ENCODE data around the gene ROR2. TPM values are rescaled to one million over a fixed set of nuclear protein-coding genes. Genes with fewer than 3 reads are reported as not detected.

Gene ROR2
- total RNA-seq, 4 donors from 2014 or later = 4.2 to 23.2 (median 11.2) TPM

DNA sequence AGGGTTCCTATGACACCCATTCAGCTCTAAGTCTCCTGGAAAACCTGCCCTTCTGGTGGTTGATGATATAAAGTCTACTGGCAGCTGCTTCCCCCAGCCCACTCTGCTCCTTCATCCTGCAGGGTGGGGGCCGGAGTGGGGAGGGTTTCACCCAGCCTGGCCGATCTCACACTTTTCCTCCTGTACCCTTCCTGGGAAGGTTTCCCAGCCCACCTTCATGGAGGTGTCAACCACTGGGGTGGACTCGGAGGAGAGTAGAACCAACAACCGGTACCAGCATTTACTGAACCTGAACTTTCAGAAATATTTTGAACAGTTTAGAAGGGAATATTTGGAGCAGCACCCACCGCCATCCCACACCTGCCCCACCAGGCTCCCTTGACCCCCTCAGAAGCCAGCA is 30.4 kb downstream of the ROR2 start:
- TF ChIP-seq POLR2A (IDR thresholded peaks at IDR 0.05) (no peak), POLR2AphosphoS5 (IDR thresholded peaks at IDR 0.05) (no peak), EP300 (IDR thresholded peaks at IDR 0.05; ENCODE audit: low read depth) (no peak)
- TF ChIP-seq, protein P1, sequence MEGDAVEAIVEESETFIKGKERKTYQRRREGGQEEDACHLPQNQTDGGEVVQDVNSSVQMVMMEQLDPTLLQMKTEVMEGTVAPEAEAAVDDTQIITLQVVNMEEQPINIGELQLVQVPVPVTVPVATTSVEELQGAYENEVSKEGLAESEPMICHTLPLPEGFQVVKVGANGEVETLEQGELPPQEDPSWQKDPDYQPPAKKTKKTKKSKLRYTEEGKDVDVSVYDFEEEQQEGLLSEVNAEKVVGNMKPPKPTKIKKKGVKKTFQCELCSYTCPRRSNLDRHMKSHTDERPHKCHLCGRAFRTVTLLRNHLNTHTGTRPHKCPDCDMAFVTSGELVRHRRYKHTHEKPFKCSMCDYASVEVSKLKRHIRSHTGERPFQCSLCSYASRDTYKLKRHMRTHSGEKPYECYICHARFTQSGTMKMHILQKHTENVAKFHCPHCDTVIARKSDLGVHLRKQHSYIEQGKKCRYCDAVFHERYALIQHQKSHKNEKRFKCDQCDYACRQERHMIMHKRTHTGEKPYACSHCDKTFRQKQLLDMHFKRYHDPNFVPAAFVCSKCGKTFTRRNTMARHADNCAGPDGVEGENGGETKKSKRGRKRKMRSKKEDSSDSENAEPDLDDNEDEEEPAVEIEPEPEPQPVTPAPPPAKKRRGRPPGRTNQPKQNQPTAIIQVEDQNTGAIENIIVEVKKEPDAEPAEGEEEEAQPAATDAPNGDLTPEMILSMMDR (IDR thresholded peaks at IDR 0.05) = no peak
- H3K27me3 ChIP-seq = no peaks in the 10 kb centered on the region
- H3K27ac ChIP-seq = no peak overlapping the region
- WGBS, 2 donors (ENCODE audit: low coverage in 1 of 2) = 97 to 100% methylated on average over 1 to 5 of the region's 5 CpGs
- H3K36me3 ChIP-seq = no peaks in the 10 kb centered on the region
- H3K4me3 ChIP-seq = no peak overlapping the region
- intact Hi-C loops (cut with DNase I; ENCODE audit: low total_unique reads) (no loop called here), in situ Hi-C loops (cut with MboI; ENCODE audit: low pct_ligation_motif_present in 1 of 4, low pct_unique_long_range_greater_than_20kb in 1 of 4, low sequenced_read_pairs in 3 of 4) (no loop called here)
- H3K4me1 ChIP-seq = peaks cover 0 to 21% (median 0%) of the 10 kb centered on the region in 4 donors
- H3K9me3 ChIP-seq = no peaks in the 10 kb centered on the region
- no peak for DNase-seq

DNA sequence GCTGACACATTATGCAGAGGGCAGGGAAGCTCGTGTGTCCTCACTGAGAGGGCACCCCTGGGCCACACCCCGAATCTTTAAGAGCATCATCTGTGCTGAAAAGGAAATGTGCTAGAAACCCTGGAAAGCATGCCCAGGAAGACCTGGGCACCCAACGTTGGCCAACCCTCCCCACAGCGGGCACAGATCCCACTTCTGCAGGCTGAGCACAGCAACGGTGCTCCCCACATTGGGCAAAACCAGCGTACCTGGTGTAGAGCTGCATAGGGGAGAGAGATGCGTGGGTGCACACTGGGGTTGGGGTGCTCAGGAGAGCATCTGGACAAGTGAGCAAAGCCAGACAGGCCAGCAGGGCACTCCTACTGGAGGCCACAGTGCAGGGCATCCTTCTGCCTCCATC is 32.6 kb downstream of the ROR2 start:
- Histone ChIP-seq H3K4me3 (no peak overlapping the region), H3K4me1 (peaks cover 0 to 21% (median 0%) of the 10 kb centered on the region in 4 donors), H3K36me3 (no peaks in the 10 kb centered on the region), H3K27ac (no peak overlapping the region), H3K9me3 (no peaks in the 10 kb centered on the region), H3K27me3 (no peaks in the 10 kb centered on the region)
- TF ChIP-seq EP300 (IDR thresholded peaks at IDR 0.05; ENCODE audit: low read depth) = no peak
- TF ChIP-seq POLR2A (IDR thresholded peaks at IDR 0.05) = no peak
- TF ChIP-seq, protein P1 (IDR thresholded peaks at IDR 0.05) = no peak
- no peak for TF ChIP-seq POLR2AphosphoS5 (IDR thresholded peaks at IDR 0.05)
- in situ Hi-C loops (cut with MboI; ENCODE audit: low pct_ligation_motif_present in 1 of 4, low pct_unique_long_range_greater_than_20kb in 1 of 4, low sequenced_read_pairs in 3 of 4) = no loop called here
- no peak for DNase-seq
- intact Hi-C loops (cut with DNase I; ENCODE audit: low total_unique reads) = no loop called here
- WGBS, 2 donors (ENCODE audit: low coverage in 1 of 2) = 73 to 86% methylated on average over 5 to 7 of the region's 7 CpGs

DNA sequence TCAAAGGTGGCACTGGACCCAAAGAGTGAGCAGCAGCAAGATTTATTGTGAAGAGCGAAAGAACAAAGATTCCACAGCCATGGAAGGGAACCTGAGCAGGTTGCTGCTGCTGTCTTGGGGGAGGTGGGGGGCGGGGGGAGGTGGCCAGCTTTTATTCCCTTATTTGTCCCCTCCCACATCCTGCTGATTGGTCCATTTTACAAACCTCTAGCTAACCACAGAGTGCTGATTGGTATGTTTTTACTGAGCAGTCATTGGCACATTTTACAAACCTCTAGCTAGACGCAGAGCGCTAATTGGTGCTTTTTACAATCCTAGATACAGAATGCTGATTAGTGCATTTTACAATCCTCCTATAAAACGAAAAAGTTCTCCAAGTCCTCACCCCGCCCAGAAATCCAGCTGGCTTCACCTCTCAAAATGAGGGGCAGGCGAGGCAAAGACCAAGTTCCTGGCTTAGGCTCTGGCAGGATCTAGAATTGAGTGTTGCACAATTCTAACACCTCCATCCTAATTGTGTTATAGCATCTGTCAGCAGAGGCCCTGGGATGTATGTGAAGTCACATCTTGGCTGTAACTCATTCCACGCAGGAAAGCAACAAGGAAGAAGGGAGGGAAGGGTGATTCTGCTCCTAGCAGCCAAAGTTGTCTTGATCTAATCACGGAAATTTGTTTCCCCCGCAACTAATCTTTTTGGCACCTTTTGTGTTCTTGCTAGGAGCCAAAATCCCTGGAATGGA is 34.3 kb downstream of the ROR2 start:
- no peak for DNase-seq
- Histone ChIP-seq H3K27ac (no peak overlapping the region), H3K27me3 (no peaks in the 10 kb centered on the region), H3K4me1 (peaks cover 0 to 21% (median 0%) of the 10 kb centered on the region in 4 donors), H3K4me3 (no peak overlapping the region), H3K9me3 (no peaks in the 10 kb centered on the region), H3K36me3 (no peaks in the 10 kb centered on the region)
- intact Hi-C loops (cut with DNase I; ENCODE audit: low total_unique reads) = no loop called here
- no peak for TF ChIP-seq POLR2AphosphoS5 (IDR thresholded peaks at IDR 0.05)
- TF ChIP-seq, protein P1 (IDR thresholded peaks at IDR 0.05) = no peak
- no peak for TF ChIP-seq EP300 (IDR thresholded peaks at IDR 0.05; ENCODE audit: low read depth)
- no peak for TF ChIP-seq POLR2A (IDR thresholded peaks at IDR 0.05)
- in situ Hi-C loops (cut with MboI; ENCODE audit: low pct_ligation_motif_present in 1 of 4, low pct_unique_long_range_greater_than_20kb in 1 of 4, low sequenced_read_pairs in 3 of 4) = no loop called here
- 51 to 73% methylated on average over 5 to 10 of the region's 10 CpGs for WGBS, 2 donors (ENCODE audit: low coverage in 1 of 2)

DNA sequence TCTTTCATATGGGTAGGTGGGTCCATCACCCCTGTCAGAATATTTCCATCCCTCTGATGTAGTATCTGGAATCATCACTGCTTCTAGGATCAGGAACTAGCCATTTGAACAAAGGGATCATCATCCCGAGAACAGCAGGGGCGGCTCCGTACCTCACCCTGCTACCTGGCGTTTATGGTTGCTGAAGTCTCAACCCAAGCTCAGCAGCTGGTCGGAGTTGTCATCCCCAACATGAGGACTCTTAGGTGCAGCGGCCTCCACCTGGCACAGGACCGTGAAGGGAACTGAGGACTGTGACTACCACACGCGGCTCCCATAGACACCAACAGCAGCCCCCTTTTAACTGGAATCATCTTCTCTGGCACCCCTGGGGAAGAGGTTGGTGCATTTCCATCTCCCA is 35.1 kb downstream of the ROR2 start:
- TF ChIP-seq POLR2A (IDR thresholded peaks at IDR 0.05) (no peak), EP300 (IDR thresholded peaks at IDR 0.05; ENCODE audit: low read depth) (no peak), POLR2AphosphoS5 (IDR thresholded peaks at IDR 0.05) (no peak)
- TF ChIP-seq, protein P1 (IDR thresholded peaks at IDR 0.05) = no peak
- 94% methylated on average over 9 of the region's 9 CpGs; no CpG with 5 or more reads in 1 of the 2 donors for WGBS, 2 donors (ENCODE audit: low coverage in 1 of 2)
- Histone ChIP-seq H3K4me1 (peaks cover 0 to 13% (median 0%) of the 10 kb centered on the region in 4 donors), H3K27ac (no peak overlapping the region), H3K27me3 (no peaks in the 10 kb centered on the region), H3K4me3 (no peak overlapping the region), H3K36me3 (no peaks in the 10 kb centered on the region), H3K9me3 (no peaks in the 10 kb centered on the region)
- intact Hi-C loops (cut with DNase I; ENCODE audit: low total_unique reads) (no loop called here), in situ Hi-C loops (cut with MboI; ENCODE audit: low pct_ligation_motif_present in 1 of 4, low pct_unique_long_range_greater_than_20kb in 1 of 4, low sequenced_read_pairs in 3 of 4) (no loop called here)
- no peak for DNase-seq
